NOMO-1 (cell line): ENCODE results near the gene DDX59.
"Not testable (repeated sequence)": the region's sequence is repeated elsewhere in the genome, so short reads cannot be mapped to it uniquely, and the experiment has no call there.

Experiments
- DNase-seq, 2 experiments: peaks; one replicate each; lab custom pipeline; 2025; ENCODE audit not compliant: unreplicated experiment in 2 of 2; lab: John Stamatoyannopoulos, UW

The DDX59 gene

GRCh38 chr1:200631375-200631774 lies 38.3 kb downstream of the DDX59 start:
- DNase-seq = no peak

- DNase-seq = not testable (repeated sequence)
Measured at GRCh38 chr1:200630515-200630899, 39.2 kb downstream of the DDX59 start.

GRCh38 chr1:200629876-200630514 lies 39.7 kb downstream of the DDX59 start:
- DNase-seq = no peak

GRCh38 chr1:200628223-200628881 lies 41.4 kb downstream of the DDX59 start:
- peak; percentile 33 to 73 for DNase-seq

- DNase-seq = no peak
Measured at GRCh38 chr1:200627575-200628222, 42.0 kb downstream of the DDX59 start.

- DNase-seq = no peak
Measured at GRCh38 chr1:200626853-200627534, 42.7 kb downstream of the DDX59 start.

GRCh38 chr1:200625381-200625824 lies 44.3 kb downstream of the DDX59 start:
- DNase-seq = no peak

GRCh38 chr1:200624679-200625335 lies 44.9 kb downstream of the DDX59 start:
- peak; percentile 6 to 7 for DNase-seq

- DNase-seq = peak; percentile 92 to 97
Measured at GRCh38 chr1:200620273-200621131, 49.2 kb downstream of the DDX59 start, which contains the start of gene KIF14. KIF14 (minus strand) TSS chr1:200620751; CDS start chr1:200618723, 2,028 bp downstream.

GRCh38 chr1:200619894-200620272 lies 49.8 kb downstream of the DDX59 start:
- DNase-seq = no peak

GRCh38 chr1:200610846-200611245 lies 58.9 kb downstream of the DDX59 start:
- DNase-seq = no peak

- no peak for DNase-seq
Measured at GRCh38 chr1:200602632-200603031, 67.1 kb downstream of the DDX59 start.
